Body of pancreas (tissue), 4 donors: Measurements from ENCODE around the gene ADGRB3.

ENCODE experiments used
- CTCF ChIP-seq, 7 experiments: fragments of 450-650 bp in 4 of 7; fragments of 200-600 bp in 3 of 7; sonication (generic) in 3 of 7; IDR thresholded peaks; one replicate each; pipeline ENCODE4 v1.5.1; 2016 to 2019; ENCODE audit warnings: antibody characterized with exemption in 7 of 7
- POLR2A ChIP-seq, 3 donors: fragments of 450-650 bp; IDR thresholded peaks; one replicate each; pipeline ENCODE4 v1.6.1; 2016; ENCODE audit warnings: antibody characterized with exemption in 3 of 3, mild to moderate bottlenecking in 2 of 3

DNA sequence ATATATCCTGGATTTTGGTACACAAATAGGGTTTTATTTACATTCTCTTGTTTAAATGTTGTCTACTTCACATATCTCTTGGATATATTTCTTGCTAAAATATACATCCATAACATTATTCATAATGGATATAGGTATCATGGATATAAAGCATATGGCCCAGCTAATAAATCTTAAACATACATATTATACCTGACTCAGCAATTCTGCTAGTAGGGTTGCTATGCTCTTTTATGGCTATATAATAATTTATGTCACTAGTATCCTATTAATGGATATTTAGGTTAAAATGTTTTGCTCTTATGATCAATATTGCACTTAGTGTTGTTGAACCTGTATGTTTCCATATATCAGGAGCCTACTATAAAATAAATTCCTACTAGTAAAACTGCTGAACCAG is 786.2 kb downstream of the ADGRB3 start:
- no peak for TF ChIP-seq CTCF (IDR thresholded peaks at IDR 0.05)
- TF ChIP-seq POLR2A (IDR thresholded peaks at IDR 0.05), result no peak
